Aorta (tissue), 5 donors: ENCODE data around the gene NLRC5. TPM values are rescaled to one million over a fixed set of nuclear protein-coding genes. Genes with fewer than 3 reads are reported as not detected.
A peak's percentile ranks its signal among the peaks of the same experiment; 100 is the strongest.

Source experiments
- ATAC-seq: fragments of 200-7000 bp; cut with Tn5 transposase; one replicate; pipeline ENCODE4 v1.9.1; 2022; ENCODE audit warnings: moderate library complexity; ENCODE audit not compliant: low FRiP score
- DNase-seq, 2 donors: peaks; one replicate each; pipeline ENCODE4 v3.0.0-alpha.2; 2020
- H3K27ac ChIP-seq, 2 donors: one replicate each; pipeline ENCODE4 v1.5.1; 2013; ENCODE audit warnings: low read length in 2 of 2, mild to moderate bottlenecking in 2 of 2, moderate library complexity in 2 of 2, control low read depth in 1 of 2, inconsistent platforms in 1 of 2, low read depth in 1 of 2
- H3K27me3 ChIP-seq, 2 donors: one replicate each; pipeline ENCODE4 v1.6.1; 2013; ENCODE audit warnings: control low read depth in 1 of 2, low read length in 1 of 2, mild to moderate bottlenecking in 1 of 2, moderate library complexity in 1 of 2; ENCODE audit not compliant: insufficient read depth in 2 of 2, control insufficient read depth in 1 of 2
- H3K36me3 ChIP-seq, 2 donors: one replicate each; pipeline ENCODE4 v1.6.1; 2013; ENCODE audit warnings: control low read depth in 1 of 2, low read length in 1 of 2, mild to moderate bottlenecking in 1 of 2; ENCODE audit not compliant: insufficient read depth in 2 of 2, control insufficient read depth in 1 of 2
- H3K4me1 ChIP-seq, 2 donors: one replicate each; pipeline ENCODE4 v1.6.1; 2013; ENCODE audit warnings: low read length in 2 of 2, control low read depth in 1 of 2, mild to moderate bottlenecking in 1 of 2, moderate library complexity in 1 of 2; ENCODE audit not compliant: insufficient read depth in 2 of 2, control insufficient read depth in 1 of 2
- H3K4me3 ChIP-seq, 2 donors: one replicate each; pipeline ENCODE4 v1.5.1; 2013; ENCODE audit warnings: low read length in 2 of 2, control low read depth in 1 of 2, mild to moderate bottlenecking in 1 of 2
- H3K9me3 ChIP-seq: one replicate; pipeline ENCODE4 v1.6.1; 2013; ENCODE audit warnings: mild to moderate bottlenecking, low read length; ENCODE audit not compliant: control insufficient read depth
- WGBS, 2 donors: extraction: QIAGEN DNeasy Blood & Tissue Kit; methylation state at CpG; one replicate each; pipeline ENCODE4 v1.1.7; 2013; 5-methylcytosine and 5-hydroxymethylcytosine counted together
- intact Hi-C, 2 donors: fragments of 100-400 bp; cut with DNase I; formaldehyde crosslinking; loops; one replicate each; pipeline versions ENCODE4 v1.14.2 to v1.15.0; 2022
- polyA plus RNA-seq, 2 donors: library from polyadenylated mRNA; stranded (reverse); fragments of 200-250 nt; gene quantifications; one replicate each; pipeline ENCODE4 v1.2.3, GENCODE V29; 2013
- total RNA-seq, 2 donors: library from RNA; stranded (reverse); fragmentation: NEBNext Ultra II Directional; extraction: Animal tissue kit (Norgen Biotek cat#: 25700); gene quantifications; one replicate each; pipeline ENCODE4 v1.2.1, GENCODE V29; 2021
- donor health status: healthy with polysubstance abuse.
- donor health status: Bipolar disorder and iron deficiency.
- donor health status: DM: no; HTN: no; CAD: no.
- donor health status: DM: no; HTN: no; CAD: no.
- donor health status: DM: yes; HTN: yes; CAD: no.

Gene NLRC5
- total and polyA plus RNA-seq, 4 donors, result 4.9 to 82.9 (median 35.9) TPM

GRCh38 chr16:57049678-57050077 is 60.3 kb downstream of the NLRC5 start:
- intact Hi-C loops, result loop anchor here (5.0 to 10.0 kb wide), 2 partner anchors 85 to 182 kb away; partner anchors contain the start of genes CETP (in 2 of the 2) and SLC12A3 (in 2 of the 2)
- 89 to 92% methylated on average over 4 of the region's 4 CpGs for WGBS, 2 donors
- no peaks in the 10 kb centered on the region for H3K9me3 ChIP-seq
- DNase-seq (no peak), ATAC-seq (no peak)
- no peaks in the 10 kb centered on the region for H3K4me1 ChIP-seq
- no peaks in the 10 kb centered on the region for H3K27me3 ChIP-seq
- H3K36me3 ChIP-seq, result no peaks in the 10 kb centered on the region
- no peak overlapping the region for H3K27ac ChIP-seq
- no peak overlapping the region for H3K4me3 ChIP-seq

- Histone ChIP-seq H3K4me1 (no peaks in the 10 kb centered on the region), H3K9me3 (no peaks in the 10 kb centered on the region), H3K27ac (no peak overlapping the region), H3K4me3 (no peak overlapping the region), H3K36me3 (no peaks in the 10 kb centered on the region), H3K27me3 (no peaks in the 10 kb centered on the region)
- no peak for DNase-seq
- no peak for ATAC-seq
- intact Hi-C loops, result no loop called here
- 93 to 94% methylated on average over 11 of the region's 11 CpGs for WGBS, 2 donors
Observed at GRCh38 chr16:57051696-57052228, 62.4 kb downstream of the NLRC5 start.

GRCh38 chr16:57053206-57053605 is 63.8 kb downstream of the NLRC5 start:
- DNase-seq, result no peak
- Histone ChIP-seq H3K27ac (no peak overlapping the region), H3K9me3 (no peaks in the 10 kb centered on the region), H3K27me3 (no peaks in the 10 kb centered on the region), H3K4me3 (no peak overlapping the region), H3K4me1 (no peaks in the 10 kb centered on the region), H3K36me3 (no peaks in the 10 kb centered on the region)
- intact Hi-C loops, result no loop called here
- no peak for ATAC-seq
- WGBS, 2 donors, result 96 to 97% methylated on average over 9 of the region's 9 CpGs

GRCh38 chr16:57054338-57054737 is 65.0 kb downstream of the NLRC5 start:
- intact Hi-C loops, result no loop called here
- H3K36me3 ChIP-seq, result no peaks in the 10 kb centered on the region
- no peak for DNase-seq

GRCh38 chr16:57054771-57055170 is 65.4 kb downstream of the NLRC5 start:
- Histone ChIP-seq H3K27ac (no peak overlapping the region), H3K36me3 (no peaks in the 10 kb centered on the region), H3K4me1 (no peaks in the 10 kb centered on the region), H3K9me3 (no peaks in the 10 kb centered on the region), H3K4me3 (no peak overlapping the region), H3K27me3 (no peaks in the 10 kb centered on the region)
- no peak for DNase-seq
- intact Hi-C loops, result no loop called here
- no peak for ATAC-seq
- 79 to 84% methylated on average over 7 of the region's 7 CpGs for WGBS, 2 donors

More at GRCh38 chr16:57054338-57054737, 65.0 kb downstream of the NLRC5 start:
- Histone ChIP-seq H3K27ac (no peak overlapping the region), H3K4me3 (no peak overlapping the region), H3K9me3 (no peaks in the 10 kb centered on the region), H3K4me1 (no peaks in the 10 kb centered on the region), H3K27me3 (no peaks in the 10 kb centered on the region)
- 90 to 93% methylated on average over 5 of the region's 5 CpGs for WGBS, 2 donors
- no peak for ATAC-seq

- H3K36me3 ChIP-seq, result no peaks in the 10 kb centered on the region
- H3K4me1 ChIP-seq, result no peaks in the 10 kb centered on the region
- intact Hi-C loops, result no loop called here
- no peaks in the 10 kb centered on the region for H3K27me3 ChIP-seq
- H3K4me3 ChIP-seq, result no peak overlapping the region
- WGBS, 2 donors, result 87 to 92% methylated on average over 6 of the region's 6 CpGs
- no peak for ATAC-seq
- H3K27ac ChIP-seq, result no peak overlapping the region
- no peak for DNase-seq
- H3K9me3 ChIP-seq, result no peaks in the 10 kb centered on the region
Observed at GRCh38 chr16:57055671-57056070, 66.3 kb downstream of the NLRC5 start.

GRCh38 chr16:57058291-57058861 is 69.0 kb downstream of the NLRC5 start:
- WGBS, 2 donors, result 84 to 85% methylated on average over 9 of the region's 9 CpGs
- Histone ChIP-seq H3K4me1 (no peaks in the 10 kb centered on the region), H3K9me3 (no peaks in the 10 kb centered on the region), H3K27ac (no peak overlapping the region), H3K27me3 (no peaks in the 10 kb centered on the region), H3K4me3 (no peak overlapping the region), H3K36me3 (no peaks in the 10 kb centered on the region)
- ATAC-seq, result no peak
- DNase-seq, result no peak
- intact Hi-C loops, result no loop called here

GRCh38 chr16:57060323-57061083 is 71.1 kb downstream of the NLRC5 start:
- no peaks in the 10 kb centered on the region for H3K4me1 ChIP-seq
- 74 to 81% methylated on average over 9 of the region's 9 CpGs for WGBS, 2 donors
- H3K27me3 ChIP-seq, result no peaks in the 10 kb centered on the region
- no peaks in the 10 kb centered on the region for H3K9me3 ChIP-seq
- no peak for DNase-seq
- ATAC-seq, result peak; percentile 58
- intact Hi-C loops, result no loop called here
- H3K27ac ChIP-seq, result peak overlapping the region in 1 of 2 donors; percentile 69
- no peak overlapping the region for H3K4me3 ChIP-seq
- H3K36me3 ChIP-seq, result no peaks in the 10 kb centered on the region
